Upper lobe of left lung (tissue), 6 donors: Measurements from ENCODE around the gene HDGFL2. TPM values are rescaled to one million over a fixed set of nuclear protein-coding genes. Genes with fewer than 3 reads are reported as not detected.
A peak's percentile ranks its signal among the peaks of the same experiment; 100 is the strongest.

Source experiments
- ATAC-seq, 2 donors: fragments of 200-7000 bp; cut with Tn5 transposase; one replicate each; pipeline ENCODE4 v1.9.1; 2022; ENCODE audit warnings: mild to moderate bottlenecking in 2 of 2, moderate library complexity in 2 of 2; ENCODE audit not compliant: low FRiP score in 2 of 2
- DNase-seq, 2 donors: peaks; one replicate each; pipeline ENCODE4 v3.0.0-alpha.2; 2019 to 2020
- H3K27ac ChIP-seq, 4 donors: fragments of 200-600 bp; sonication (generic); one replicate each; pipeline ENCODE4 v1.5.1; 2016 to 2019
- H3K27me3 ChIP-seq, 4 donors: fragments of 200-600 bp; sonication (generic); one replicate each; pipeline ENCODE4 v1.5.1; 2017 to 2019
- H3K36me3 ChIP-seq, 4 donors: fragments of 200-600 bp; sonication (generic); one replicate each; pipeline ENCODE4 v1.5.1; 2016 to 2019
- H3K4me1 ChIP-seq, 4 donors: fragments of 200-600 bp; sonication (generic); one replicate each; pipeline ENCODE4 v1.5.1; 2018 to 2019
- H3K4me3 ChIP-seq, 4 donors: fragments of 200-600 bp; sonication (generic); one replicate each; pipeline ENCODE4 v1.5.1; 2017 to 2019; ENCODE audit warnings: mild to moderate bottlenecking in 2 of 4, moderate library complexity in 1 of 4
- H3K9me3 ChIP-seq, 4 donors: fragments of 200-600 bp; sonication (generic); one replicate each; pipeline ENCODE4 v1.5.1; 2018 to 2019
- CTCF ChIP-seq, 6 experiments: fragments of 450-650 bp in 4 of 6; fragments of 200-600 bp in 2 of 6; sonication (generic) in 2 of 6; IDR thresholded peaks; one replicate each; pipeline ENCODE4 v1.5.1; 2016 to 2019; ENCODE audit warnings: antibody characterized with exemption in 6 of 6
- EP300 ChIP-seq, 4 donors: sonication (generic); formaldehyde crosslinking; IDR thresholded peaks; one replicate each; pipeline ENCODE4 v1.5.1; 2017; ENCODE audit warnings: antibody characterized with exemption in 4 of 4, control low read depth in 2 of 4
- POLR2A ChIP-seq, 4 donors: fragments of 450-650 bp; IDR thresholded peaks; one replicate each; pipeline ENCODE4 v1.5.1; 2016 to 2017; ENCODE audit warnings: antibody characterized with exemption in 4 of 4, mild to moderate bottlenecking in 2 of 4
- POLR2AphosphoS5 ChIP-seq, 2 donors: sonication (generic); formaldehyde crosslinking; IDR thresholded peaks; one replicate each; pipeline ENCODE4 v1.5.1; 2017; ENCODE audit warnings: antibody characterized with exemption in 2 of 2
- WGBS, 2 donors: methylation state at CpG; one replicate each; pipeline ENCODE4 v1.1.5; 2017 to 2018; 5-methylcytosine and 5-hydroxymethylcytosine counted together
- total RNA-seq, 6 donors: library from RNA; depleted of rRNA in 4 of 6; stranded (reverse); fragments of >200 nt in 4 of 6; gene quantifications; one replicate each; pipeline versions ENCODE4 v1.1.0 to v1.2.1, GENCODE V29; 2016 to 2021
- donor health status: DM: no; HTN: no; CAD: no; lungs with moderate emphysema.
- donor health status: DM: no; HTN: yes; CAD: no; lungs with severe emphysema.

HDGFL2 gene
- total RNA-seq, 6 donors from 2014 or later = 23.9 to 71.2 (median 37.6) TPM

DNA sequence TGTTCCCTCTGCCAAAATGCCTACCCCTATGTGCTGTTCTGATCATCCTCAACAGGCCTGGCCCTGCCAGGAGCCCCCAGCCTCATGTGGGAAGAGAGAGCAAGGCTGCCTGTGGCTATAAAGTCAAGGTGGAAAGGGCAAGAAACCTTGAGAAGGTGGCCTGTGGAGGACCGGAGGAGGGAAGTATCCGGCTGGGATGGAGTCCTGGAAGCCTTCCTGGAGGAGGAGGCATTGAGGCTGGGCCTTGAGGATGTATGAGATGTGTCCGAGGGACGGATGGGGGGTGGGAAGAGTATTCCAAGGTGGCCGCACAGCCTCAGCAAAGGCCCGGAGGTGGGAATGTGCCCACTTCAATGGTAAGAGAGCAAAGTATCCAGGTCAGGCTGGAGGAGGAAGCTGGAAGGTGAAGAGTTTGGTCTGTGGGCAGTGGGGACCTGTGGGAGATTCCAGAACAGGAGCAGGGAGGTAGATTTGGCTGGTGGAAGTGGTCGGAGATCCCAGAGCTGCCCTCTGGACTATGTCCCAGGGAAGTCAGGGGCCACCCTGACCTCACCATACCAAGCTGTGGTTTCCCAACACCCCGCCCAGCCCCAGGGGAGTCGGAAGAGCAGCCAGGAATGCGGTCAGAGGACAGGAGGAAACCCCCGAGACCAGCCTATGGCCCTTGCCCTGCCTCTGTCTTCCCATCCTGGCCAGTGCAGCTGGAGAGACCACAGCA, 49.2 kb downstream of the HDGFL2 start:
- no peaks in the 10 kb centered on the region for H3K27me3 ChIP-seq
- no peak overlapping the region for H3K27ac ChIP-seq
- no peaks in the 10 kb centered on the region for H3K4me1 ChIP-seq
- H3K4me3 ChIP-seq = no peak overlapping the region
- WGBS, 2 donors = 78% methylated on average over 11 of the region's 11 CpGs
- TF ChIP-seq POLR2AphosphoS5 (IDR thresholded peaks at IDR 0.05) (no peak), EP300 (IDR thresholded peaks at IDR 0.05) (no peak), CTCF (IDR thresholded peaks at IDR 0.05) (no peak), POLR2A (IDR thresholded peaks at IDR 0.05) (no peak)
- DNase-seq = no peak
- no peak for ATAC-seq
- no peaks in the 10 kb centered on the region for H3K36me3 ChIP-seq
- no peaks in the 10 kb centered on the region for H3K9me3 ChIP-seq

GRCh38 chr19:4521888-4522242, 49.8 kb downstream of the HDGFL2 start:
- DNase-seq (no peak), ATAC-seq (no peak)
- WGBS, 2 donors = 75 to 88% methylated on average over 5 of the region's 5 CpGs
- Histone ChIP-seq H3K4me3 (no peak overlapping the region), H3K36me3 (no peaks in the 10 kb centered on the region), H3K9me3 (no peaks in the 10 kb centered on the region), H3K27me3 (no peaks in the 10 kb centered on the region), H3K27ac (no peak overlapping the region), H3K4me1 (no peaks in the 10 kb centered on the region)
- no peak for TF ChIP-seq POLR2AphosphoS5 (IDR thresholded peaks at IDR 0.05)
- no peak for TF ChIP-seq EP300 (IDR thresholded peaks at IDR 0.05)
- TF ChIP-seq POLR2A (IDR thresholded peaks at IDR 0.05) = no peak
- no peak for TF ChIP-seq CTCF (IDR thresholded peaks at IDR 0.05)

DNA sequence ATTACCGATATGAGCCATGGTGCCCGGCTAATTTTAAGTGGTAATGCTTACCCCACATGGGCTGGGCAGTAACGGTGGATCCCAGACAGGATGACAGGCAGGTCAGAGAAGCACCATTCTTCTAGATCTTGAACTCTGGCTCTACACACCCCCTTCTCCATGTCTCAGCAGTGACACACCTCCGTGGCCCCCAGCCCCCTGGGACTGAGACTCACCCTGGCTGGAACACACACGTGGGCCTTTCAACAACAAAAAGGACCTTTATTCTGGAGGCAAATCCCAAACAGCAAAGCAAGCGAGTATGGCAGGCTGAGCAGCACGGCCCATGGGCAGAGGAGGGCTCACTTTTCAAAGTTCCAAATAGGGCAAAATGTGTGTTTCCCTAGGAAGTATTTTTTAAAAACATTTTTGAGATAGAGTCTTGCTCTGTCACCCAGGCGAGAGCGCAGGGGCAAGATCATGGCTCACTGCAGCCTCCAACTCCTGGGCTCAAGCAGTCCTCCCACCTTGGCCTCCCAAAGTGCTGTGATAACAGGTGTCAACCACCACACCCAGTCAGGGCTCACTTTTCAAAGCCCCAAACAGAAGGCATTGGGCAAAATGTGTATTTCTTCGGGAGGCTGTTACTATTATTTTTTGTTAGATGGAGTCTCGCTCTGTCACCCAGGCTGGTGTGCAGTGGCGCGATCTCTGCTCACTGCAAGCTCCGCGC, 50.4 kb downstream of the HDGFL2 start:
- H3K4me3 ChIP-seq = no peak overlapping the region
- DNase-seq (no peak), ATAC-seq (no peak)
- H3K36me3 ChIP-seq = no peaks in the 10 kb centered on the region
- H3K4me1 ChIP-seq = no peaks in the 10 kb centered on the region
- H3K27me3 ChIP-seq = no peaks in the 10 kb centered on the region
- WGBS, 2 donors = 91 to 94% methylated on average over 14 to 15 of the region's 15 CpGs
- H3K9me3 ChIP-seq = no peaks in the 10 kb centered on the region
- TF ChIP-seq EP300 (IDR thresholded peaks at IDR 0.05) (no peak), POLR2A (IDR thresholded peaks at IDR 0.05) (no peak), CTCF (IDR thresholded peaks at IDR 0.05) (no peak), POLR2AphosphoS5 (IDR thresholded peaks at IDR 0.05) (no peak)
- H3K27ac ChIP-seq = no peak overlapping the region

- Histone ChIP-seq H3K36me3 (no peaks in the 10 kb centered on the region), H3K27ac (no peak overlapping the region), H3K9me3 (no peaks in the 10 kb centered on the region), H3K4me1 (no peaks in the 10 kb centered on the region), H3K4me3 (no peak overlapping the region), H3K27me3 (no peaks in the 10 kb centered on the region)
- WGBS, 2 donors = 45 to 79% methylated on average over 12 to 31 of the region's 53 CpGs
- DNase-seq (peak; percentile 69 to 79), ATAC-seq (peak; percentile 46 to 59)
- no peak for TF ChIP-seq POLR2A (IDR thresholded peaks at IDR 0.05)
- no peak for TF ChIP-seq POLR2AphosphoS5 (IDR thresholded peaks at IDR 0.05)
- TF ChIP-seq EP300 (IDR thresholded peaks at IDR 0.05) = no peak
- TF ChIP-seq CTCF (IDR thresholded peaks at IDR 0.05) = peak; percentile 54 to 65 (median 62)
These were observed 51.4 kb downstream of the HDGFL2 start for GRCh38 chr19:4523306-4524110.
